Activated CD4-positive, alpha-beta T cell treated with anti-CD3 and anti-CD28 coated beads for 36 hours (primary cell): ENCODE measurements around the gene ZNF70. TPM values are rescaled to one million over a fixed set of nuclear protein-coding genes. Genes with fewer than 3 reads are reported as not detected.

ENCODE experiments used
- ATAC-seq: fragments of 200-7000 bp; cut with Tn5 transposase; one replicate; pipeline ENCODE4 v1.10.0; 2021; ENCODE audit warnings: mild to moderate bottlenecking, moderate library complexity
- CTCF ChIA-PET: fragments of 350-600 bp; sonication (Branson Sonifier 250); formaldehyde crosslinking; loops from one replicate; lab custom pipeline; 2021; ENCODE audit warnings: antibody characterized with exemption; lab: Charles Lee
- POLR2A ChIA-PET: fragments of 350-600 bp; sonication (Branson Sonifier 250); formaldehyde crosslinking; loops from one replicate; lab custom pipeline; 2021; ENCODE audit warnings: antibody characterized with exemption, inconsistent platforms; lab: Charles Lee
- DNase-seq: peaks from one replicate; pipeline ENCODE4 v3.0.0-alpha.2; 2020
- H3K27ac Mint-ChIP-seq: one replicate; pipeline ENCODE4 v1.8.0; 2021; ENCODE audit warnings: mixed read lengths
- H3K27me3 Mint-ChIP-seq: one replicate; pipeline ENCODE4 v1.8.0; 2021; ENCODE audit warnings: mixed read lengths
- H3K36me3 Mint-ChIP-seq: one replicate; pipeline ENCODE4 v1.8.0; 2021; ENCODE audit warnings: low read depth, mixed read lengths
- H3K4me1 Mint-ChIP-seq: one replicate; pipeline ENCODE4 v1.8.0; 2021; ENCODE audit warnings: mixed read lengths
- H3K4me3 Mint-ChIP-seq: one replicate; pipeline ENCODE4 v1.8.0; 2021; ENCODE audit warnings: mild to moderate bottlenecking, moderate library complexity, mixed read lengths
- H3K9me3 Mint-ChIP-seq: one replicate; pipeline ENCODE4 v1.8.0; 2021; ENCODE audit warnings: low read depth, mixed read lengths
- intact Hi-C, 2 experiments: fragments of 100-400 bp; cut with DNase I in 1 of 2; cut with micrococcal nuclease in 1 of 2; formaldehyde crosslinking; loops; one replicate each; pipeline versions ENCODE4 v1.14.2 to v1.15.1; 2022 to 2024; cut with DNase I, micrococcal nuclease
- total RNA-seq, 2 experiments: library from RNA; stranded (reverse); gene quantifications; one replicate each; pipeline ENCODE4 v1.2.3, GENCODE V29; 2021

Gene ZNF70
- total RNA-seq, 2 experiments from 2014 or later = 1.6 to 1.7 TPM

GRCh38 chr22:23692598-23693291, 58.2 kb downstream of the ZNF70 start:
- H3K27me3 Mint-ChIP-seq = no peaks in the 10 kb centered on the region
- no peak for ATAC-seq
- peaks cover 23% of the 10 kb centered on the region for H3K36me3 Mint-ChIP-seq
- intact Hi-C loops = no loop called here
- no peak overlapping the region for H3K4me3 Mint-ChIP-seq
- peaks cover 30% of the 10 kb centered on the region for H3K4me1 Mint-ChIP-seq
- H3K27ac Mint-ChIP-seq = no peak overlapping the region
- ChIA-PET CTCF (interaction anchor here (0.6 kb wide), 2 partner anchors 10 to 150 kb away, joined by 3 to 4 read pairs; no protein-coding TSS in a partner anchor), POLR2A (no interaction called here)
- no peaks in the 10 kb centered on the region for H3K9me3 Mint-ChIP-seq
- peak; percentile 16 for DNase-seq

- no peak for ATAC-seq
- H3K36me3 Mint-ChIP-seq = peaks cover 23% of the 10 kb centered on the region
- H3K27ac Mint-ChIP-seq = no peak overlapping the region
- intact Hi-C loops = no loop called here
- no peaks in the 10 kb centered on the region for H3K27me3 Mint-ChIP-seq
- H3K4me3 Mint-ChIP-seq = no peak overlapping the region
- peaks cover 22% of the 10 kb centered on the region for H3K4me1 Mint-ChIP-seq
- POLR2A ChIA-PET = no interaction called here
- H3K9me3 Mint-ChIP-seq = no peaks in the 10 kb centered on the region
- CTCF ChIA-PET = no interaction called here
- no peak for DNase-seq
These were observed 59.0 kb downstream of the ZNF70 start for GRCh38 chr22:23691748-23692423.

DNA sequence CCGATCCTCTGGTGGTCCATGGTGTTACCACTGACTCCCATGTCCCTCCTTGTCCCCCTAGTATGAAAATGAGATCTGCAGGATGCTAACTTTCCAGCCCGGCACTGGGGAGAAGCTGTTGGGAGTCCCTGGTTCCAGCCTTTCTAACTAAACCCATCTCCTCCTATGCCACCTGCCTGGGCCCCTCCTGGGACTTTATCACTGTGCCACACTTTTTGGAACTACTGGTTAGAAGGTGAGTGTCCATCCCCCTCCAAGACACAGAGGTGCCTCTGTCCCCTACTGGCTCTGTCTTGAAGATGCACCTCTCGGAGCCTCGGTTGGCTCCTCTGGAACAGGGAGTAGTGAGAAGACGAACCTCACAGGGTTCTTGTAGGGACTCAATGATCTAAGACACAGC, 60.2 kb downstream of the ZNF70 start, which contains the start of gene RGL4:
Gene RGL4, plus strand, starts transcription at position 301 of the 400 bp plus-strand sequence. CDS start 1,018 bp downstream, outside the sequence.
- Mint-ChIP-seq H3K4me1 (peaks cover 10% of the 10 kb centered on the region), H3K4me3 (no peak within 1 kb of the TSS), H3K36me3 (peaks cover 17% of the 10 kb centered on the region), H3K27me3 (no peaks in the 10 kb centered on the region), H3K9me3 (no peaks in the 10 kb centered on the region), H3K27ac (no peak within 1 kb of the TSS)
- DNase-seq (no peak), ATAC-seq (no peak)
- intact Hi-C loops = no loop called here
- CTCF ChIA-PET = interaction anchor here (1.1 kb wide), 1 partner anchor 12 kb away, joined by 3 read pairs; no protein-coding TSS in a partner anchor
- POLR2A ChIA-PET = no interaction called here

GRCh38 chr22:23689414-23689813, 61.5 kb downstream of the ZNF70 start:
- Mint-ChIP-seq H3K4me3 (no peak overlapping the region), H3K27ac (no peak overlapping the region), H3K27me3 (no peaks in the 10 kb centered on the region), H3K36me3 (peaks cover 14% of the 10 kb centered on the region), H3K9me3 (no peaks in the 10 kb centered on the region), H3K4me1 (no peaks in the 10 kb centered on the region)
- ChIA-PET CTCF (interaction anchor here (0.5 kb wide), 1 partner anchor 56 kb away, joined by 3 read pairs; no protein-coding TSS in a partner anchor), POLR2A (no interaction called here)
- intact Hi-C loops = no loop called here
- DNase-seq (no peak), ATAC-seq (no peak)

Other genes with a start within 250 kb of the ZNF70 start
- not detected for gene IGLL1, start 170.8 kb downstream of the ZNF70 start, total RNA-seq
- under 1 TPM; 0.41 to 0.65 TPM for gene DRICH1, start 118.8 kb downstream of the ZNF70 start, total RNA-seq
- gene RGL4, start 60.1 kb downstream of the ZNF70 start, total RNA-seq = 10 to 100 TPM; 13.5 to 14.6 TPM
- gene VPREB3, start 3.3 kb upstream of the ZNF70 start, total RNA-seq = under 1 TPM in 1 of 2 experiments, not detected in 1; 0.80 TPM
- gene C22orf15, start 11.9 kb upstream of the ZNF70 start, total RNA-seq = 1 to 10 TPM in 1 of 2 experiments, under 1 TPM in 1; 0.30 to 1.3 TPM
- 100 to 1,000 TPM; 131 to 134 TPM for gene CHCHD10, start 16.9 kb upstream of the ZNF70 start, total RNA-seq
- 1 to 10 TPM in 1 of 2 experiments, under 1 TPM in 1; 0.32 to 1.1 TPM for gene MMP11, start 21.7 kb upstream of the ZNF70 start, total RNA-seq
- gene SMARCB1, start 35.9 kb upstream of the ZNF70 start, total RNA-seq = 10 to 100 TPM; 78.2 to 95.2 TPM
- 1 to 10 TPM; 5.2 to 5.7 TPM for gene DERL3, start 87.9 kb upstream of the ZNF70 start, total RNA-seq
- 1 to 10 TPM; 7.6 to 7.7 TPM for gene SLC2A11, start 106.8 kb upstream of the ZNF70 start, total RNA-seq
- gene MIF, start 143.3 kb upstream of the ZNF70 start, total RNA-seq = 1,000 to 10,000 TPM; 1,478 to 1,739 TPM
- gene GSTT2B, start 210.1 kb upstream of the ZNF70 start, total RNA-seq = not detected
- gene DDTL, start 215.8 kb upstream of the ZNF70 start, total RNA-seq = 1 to 10 TPM; 2.3 to 2.8 TPM
- gene DDT, start 223.3 kb upstream of the ZNF70 start, total RNA-seq = 100 to 1,000 TPM in 1 of 2 experiments, 10 to 100 TPM in 1; 91.3 to 118 TPM
- gene GSTT2, start 229.0 kb upstream of the ZNF70 start, total RNA-seq = not detected